WI38 (cell line): ENCODE measurements around the gene WHRN.

ENCODE experiments used
- H3K4me3 ChIP-seq: 2 replicates; pipeline ENCODE4 v1.5.1; 2011; ENCODE audit warnings: low read depth, mild to moderate bottlenecking, control low read depth, low read length
- CTCF ChIP-seq: IDR thresholded peaks from 2 replicates; pipeline ENCODE4 v1.5.1; 2012; ENCODE audit warnings: low read depth, mild to moderate bottlenecking, control low read depth, low read length

WHRN gene

GRCh38 chr9:114452219-114453165, 52.8 kb downstream of the WHRN start:
- no peak for TF ChIP-seq CTCF
- H3K4me3 ChIP-seq: no peak overlapping the region

- no peak for TF ChIP-seq CTCF
- H3K4me3 ChIP-seq: no peak overlapping the region
Measured at GRCh38 chr9:114451707-114452031, 53.6 kb downstream of the WHRN start.

- TF ChIP-seq CTCF: no peak
- H3K4me3 ChIP-seq: no peak overlapping the region
Measured at GRCh38 chr9:114450833-114451706, 54.2 kb downstream of the WHRN start.

- no peak for TF ChIP-seq CTCF
- H3K4me3 ChIP-seq: no peak overlapping the region
Measured at GRCh38 chr9:114450181-114450580, 55.1 kb downstream of the WHRN start.

GRCh38 chr9:114449236-114449635, 56.0 kb downstream of the WHRN start:
- TF ChIP-seq CTCF: no peak
- no peak overlapping the region for H3K4me3 ChIP-seq

GRCh38 chr9:114448706-114449105, 56.6 kb downstream of the WHRN start:
- no peak overlapping the region for H3K4me3 ChIP-seq
- no peak for TF ChIP-seq CTCF
